Measurements from ENCODE around the gene CDHR5. TPM values are rescaled to one million over a fixed set of nuclear protein-coding genes. Genes with fewer than 3 reads are reported as not detected.
"Not testable (repeated sequence)": the region's sequence is repeated elsewhere in the genome, so short reads cannot be mapped to it uniquely, and the experiment has no call there.

The CDHR5 gene
- total and polyA plus RNA-seq, 2 donors from 2014 or later: 7.0 to 45.6 TPM

DNA sequence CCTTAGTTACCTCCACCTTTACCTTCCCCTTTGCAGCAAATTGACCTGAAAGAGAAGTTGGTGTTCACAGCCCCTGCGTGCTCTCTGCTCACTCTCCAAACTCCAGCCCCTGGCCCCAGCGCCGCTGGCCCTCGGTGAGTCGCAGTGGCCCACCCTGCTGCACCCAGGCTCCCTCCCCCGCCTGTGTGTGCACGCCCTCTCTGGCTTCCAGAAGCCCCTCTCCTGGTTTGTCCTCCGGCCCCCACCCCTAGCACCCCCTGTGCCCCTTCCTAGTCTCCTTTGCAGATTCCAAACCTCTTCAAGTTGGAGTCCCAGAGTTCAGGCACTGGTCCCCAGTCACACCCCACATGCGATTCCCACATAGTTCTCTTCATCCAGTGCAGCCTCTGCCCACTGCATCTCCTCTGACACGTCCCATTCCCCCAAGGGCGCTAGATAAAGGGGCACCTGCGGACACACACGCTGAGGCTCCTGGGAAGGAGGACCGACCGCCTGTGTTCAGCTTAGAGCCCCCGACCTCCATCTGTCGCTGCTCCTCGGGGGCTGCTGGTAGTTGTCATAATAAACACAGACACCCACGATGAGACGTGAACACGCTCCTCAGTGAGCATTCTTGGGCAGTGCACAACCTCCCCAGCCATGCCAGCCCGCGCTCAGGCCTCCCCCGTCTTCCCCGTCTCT lies 50.0 kb downstream of the CDHR5 start:
- TF ChIP-seq, protein P1, sequence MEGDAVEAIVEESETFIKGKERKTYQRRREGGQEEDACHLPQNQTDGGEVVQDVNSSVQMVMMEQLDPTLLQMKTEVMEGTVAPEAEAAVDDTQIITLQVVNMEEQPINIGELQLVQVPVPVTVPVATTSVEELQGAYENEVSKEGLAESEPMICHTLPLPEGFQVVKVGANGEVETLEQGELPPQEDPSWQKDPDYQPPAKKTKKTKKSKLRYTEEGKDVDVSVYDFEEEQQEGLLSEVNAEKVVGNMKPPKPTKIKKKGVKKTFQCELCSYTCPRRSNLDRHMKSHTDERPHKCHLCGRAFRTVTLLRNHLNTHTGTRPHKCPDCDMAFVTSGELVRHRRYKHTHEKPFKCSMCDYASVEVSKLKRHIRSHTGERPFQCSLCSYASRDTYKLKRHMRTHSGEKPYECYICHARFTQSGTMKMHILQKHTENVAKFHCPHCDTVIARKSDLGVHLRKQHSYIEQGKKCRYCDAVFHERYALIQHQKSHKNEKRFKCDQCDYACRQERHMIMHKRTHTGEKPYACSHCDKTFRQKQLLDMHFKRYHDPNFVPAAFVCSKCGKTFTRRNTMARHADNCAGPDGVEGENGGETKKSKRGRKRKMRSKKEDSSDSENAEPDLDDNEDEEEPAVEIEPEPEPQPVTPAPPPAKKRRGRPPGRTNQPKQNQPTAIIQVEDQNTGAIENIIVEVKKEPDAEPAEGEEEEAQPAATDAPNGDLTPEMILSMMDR (IDR thresholded peaks at IDR 0.05; ENCODE audit: borderline replicate concordance, extremely low read depth, insufficient read depth): no peak
- Histone ChIP-seq H3K9ac (ENCODE audit: low read length in 3 of 3) (peak overlapping the region in 1 of 3 donors; percentile 19), H3K4me3 (ENCODE audit: low read length in 3 of 3) (peak overlapping the region; percentile 26 to 69 (median 60))

GRCh38 chr11:574031-574570 lies 50.7 kb downstream of the CDHR5 start:
- H3K9ac ChIP-seq (ENCODE audit: low read length in 3 of 3); H3K27ac ChIP-seq (ENCODE audit: low read depth in 2 of 2, low read length in 2 of 2); H3K36me3 ChIP-seq (ENCODE audit: control insufficient read depth in 2 of 3, insufficient read depth in 3 of 3, low read length in 3 of 3); intact Hi-C loops (cut with DNase I); H3K27me3 ChIP-seq (ENCODE audit: control insufficient read depth, insufficient read depth, low read length); FAIRE-seq; H3K9me3 ChIP-seq (ENCODE audit: control insufficient read depth in 2 of 3, insufficient read depth in 1 of 3, low read length in 3 of 3): not testable (repeated sequence)
- peaks cover 0 to 37% (median 18%) of the 10 kb centered on the region in 3 donors for H3K4me1 ChIP-seq (ENCODE audit: control insufficient read depth in 2 of 3, insufficient read depth in 2 of 3, low read depth in 1 of 3, low read length in 3 of 3)
- peak in 2 of 5 donors; percentile 65 to 70 for DNase-seq
- H3K4me3 ChIP-seq (ENCODE audit: low read length in 3 of 3): peak overlapping the region in 2 of 3 donors; percentile 6 to 35

More for the DNA sequence above, 50.0 kb downstream of the CDHR5 start:
- Histone ChIP-seq H3K36me3 (ENCODE audit: control insufficient read depth in 2 of 3, insufficient read depth in 3 of 3, low read length in 3 of 3) (no peaks in the 10 kb centered on the region), H3K9me3 (ENCODE audit: control insufficient read depth in 2 of 3, insufficient read depth in 1 of 3, low read length in 3 of 3) (no peaks in the 10 kb centered on the region), H3K4me1 (ENCODE audit: control insufficient read depth in 2 of 3, insufficient read depth in 2 of 3, low read depth in 1 of 3, low read length in 3 of 3) (peaks cover 0 to 39% (median 14%) of the 10 kb centered on the region in 3 donors), H3K27ac (ENCODE audit: low read depth in 2 of 2, low read length in 2 of 2) (no peak overlapping the region), H3K27me3 (ENCODE audit: control insufficient read depth, insufficient read depth, low read length) (no peaks in the 10 kb centered on the region)
- DNase-seq (peak in 2 of 5 donors; percentile 74 to 79), FAIRE-seq (no peak)
- intact Hi-C loops (cut with DNase I): no loop called here

- H3K9me3 ChIP-seq (ENCODE audit: control insufficient read depth in 2 of 3, insufficient read depth in 1 of 3, low read length in 3 of 3): no peaks in the 10 kb centered on the region
- no peak overlapping the region for H3K27ac ChIP-seq (ENCODE audit: low read depth in 2 of 2, low read length in 2 of 2)
- no peak for FAIRE-seq
- no peak overlapping the region for H3K4me3 ChIP-seq (ENCODE audit: low read length in 3 of 3)
- intact Hi-C loops (cut with DNase I): no loop called here
- H3K4me1 ChIP-seq (ENCODE audit: control insufficient read depth in 2 of 3, insufficient read depth in 2 of 3, low read depth in 1 of 3, low read length in 3 of 3): peaks cover 0 to 35% (median 17%) of the 10 kb centered on the region in 3 donors
- H3K9ac ChIP-seq (ENCODE audit: low read length in 3 of 3): no peak overlapping the region
- no peaks in the 10 kb centered on the region for H3K27me3 ChIP-seq (ENCODE audit: control insufficient read depth, insufficient read depth, low read length)
- TF ChIP-seq, protein P1 (IDR thresholded peaks at IDR 0.05; ENCODE audit: borderline replicate concordance, extremely low read depth, insufficient read depth): no peak
- no peaks in the 10 kb centered on the region for H3K36me3 ChIP-seq (ENCODE audit: control insufficient read depth in 2 of 3, insufficient read depth in 3 of 3, low read length in 3 of 3)
- DNase-seq: peak in 2 of 5 donors; percentile 60 to 76
These were observed 51.5 kb downstream of the CDHR5 start for GRCh38 chr11:573146-573759.

DNA sequence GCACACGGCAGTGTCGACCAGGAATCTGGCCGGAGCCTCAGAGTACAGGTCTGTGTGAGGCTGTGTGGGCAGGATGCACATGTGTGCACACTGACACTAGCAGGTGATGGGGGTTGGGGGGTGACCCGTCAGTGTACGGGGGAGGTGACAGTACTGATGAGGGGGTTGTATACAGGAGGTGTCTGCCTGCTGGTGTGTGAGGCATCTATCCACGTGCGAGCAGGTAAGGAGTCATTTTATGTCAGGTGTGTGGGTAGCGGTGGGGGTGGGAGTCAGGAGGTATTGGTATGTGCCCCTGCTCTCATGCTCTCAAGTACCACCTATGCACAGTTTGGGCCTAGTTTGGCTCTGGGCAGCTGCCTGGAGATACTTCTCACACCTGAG lies 53.0 kb downstream of the CDHR5 start:
- FAIRE-seq: no peak
- H3K27ac ChIP-seq (ENCODE audit: low read depth in 2 of 2, low read length in 2 of 2): no peak overlapping the region
- DNase-seq: peak in 1 of 5 donors; percentile 62
- H3K36me3 ChIP-seq (ENCODE audit: control insufficient read depth in 2 of 3, insufficient read depth in 3 of 3, low read length in 3 of 3): no peaks in the 10 kb centered on the region
- intact Hi-C loops (cut with DNase I): no loop called here
- no peak overlapping the region for H3K9ac ChIP-seq (ENCODE audit: low read length in 3 of 3)
- TF ChIP-seq, protein P1 (IDR thresholded peaks at IDR 0.05; ENCODE audit: borderline replicate concordance, extremely low read depth, insufficient read depth): no peak
- H3K4me1 ChIP-seq (ENCODE audit: control insufficient read depth in 2 of 3, insufficient read depth in 2 of 3, low read depth in 1 of 3, low read length in 3 of 3): peaks cover 0 to 25% (median 8%) of the 10 kb centered on the region in 3 donors
- H3K9me3 ChIP-seq (ENCODE audit: control insufficient read depth in 2 of 3, insufficient read depth in 1 of 3, low read length in 3 of 3): no peaks in the 10 kb centered on the region
- H3K4me3 ChIP-seq (ENCODE audit: low read length in 3 of 3): no peak overlapping the region
- H3K27me3 ChIP-seq (ENCODE audit: control insufficient read depth, insufficient read depth, low read length): no peaks in the 10 kb centered on the region

Data from kidney (tissue), 14 donors.